ENCODE data around the gene DKK2. TPM values are rescaled to one million over a fixed set of nuclear protein-coding genes. Genes with fewer than 3 reads are reported as not detected.

Gene DKK2
- total and polyA plus RNA-seq, 2 of the 13 experiments (the other 11 are each of a cell fraction or from before 2014, with no cell fraction given), result not detected

DNA sequence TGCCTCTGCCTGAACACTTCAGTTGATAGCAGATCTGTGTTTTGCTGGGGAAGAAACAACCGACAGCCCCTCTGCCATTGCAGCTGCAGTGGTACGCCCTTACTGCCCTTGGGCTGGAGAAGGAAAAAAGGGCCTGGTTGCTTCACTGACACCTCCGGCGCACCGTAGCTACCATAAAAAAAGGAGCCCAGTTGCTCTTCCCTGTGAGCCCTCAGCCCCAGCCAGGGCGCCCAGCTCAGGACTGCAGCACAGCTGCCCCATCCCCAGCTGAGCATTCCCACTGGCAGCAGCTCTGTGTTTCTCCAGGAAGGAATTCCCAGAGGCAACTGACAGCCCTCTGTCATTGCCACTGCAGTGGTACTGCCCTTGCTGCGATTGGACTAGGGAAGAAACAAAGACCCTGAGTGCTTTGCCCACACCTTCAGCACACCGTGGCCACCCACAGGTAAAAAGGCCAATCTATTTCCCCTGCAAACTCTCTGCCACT, 142.7 kb downstream of the DKK2 start (continued):
- TF ChIP-seq FOXJ3 (CRISPR knock-in tag; IDR thresholded peaks at IDR 0.05; ENCODE audit: borderline replicate concordance) (no peak), CBX5 (CRISPR knock-in tag; IDR thresholded peaks at IDR 0.05; ENCODE audit: borderline replicate concordance) (no peak)

DNA sequence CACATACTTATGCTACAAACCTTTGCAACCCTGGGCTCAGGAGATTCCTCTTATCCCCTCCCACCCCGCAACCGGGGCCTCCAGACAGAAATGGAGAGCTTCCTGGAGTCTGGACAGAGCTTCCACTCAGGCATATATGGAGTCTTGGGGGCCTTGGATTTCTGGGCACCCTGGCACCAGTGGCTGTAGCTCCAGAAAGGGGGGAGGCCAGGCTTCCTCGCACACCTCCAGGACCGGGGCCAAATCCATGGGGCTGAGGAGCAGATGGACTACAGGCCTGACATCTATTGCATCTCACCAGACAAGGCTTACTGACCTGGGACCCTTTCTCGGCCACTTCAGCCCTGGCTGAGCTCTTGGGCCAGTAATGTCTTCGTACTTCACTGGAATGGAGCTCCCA, 143.3 kb downstream of the DKK2 start:
- FAIRE-seq, result no peak
- Histone ChIP-seq H3K79me2 (ENCODE audit: insufficient read depth, low read length) (no peaks in the 10 kb centered on the region), H3K27ac (ENCODE audit: extremely low read length, insufficient read depth, low read length) (no peak overlapping the region), H4K20me1 (ENCODE audit: insufficient read depth, low read length) (no peaks in the 10 kb centered on the region), H3K9ac (ENCODE audit: insufficient read depth, low read depth, low read length) (no peak overlapping the region), H3K4me1 (ENCODE audit: insufficient read depth, low read length) (no peaks in the 10 kb centered on the region), H3K27me3 (ENCODE audit: control insufficient read depth in 1 of 2, insufficient read depth in 2 of 2, low read length in 2 of 2) (no peaks in the 10 kb centered on the region; a peak in 1 of 5 replicates), H2AFZ (ENCODE audit: low read length) (no peak overlapping the region), H3K9me3 (ENCODE audit: low read length) (no peaks in the 10 kb centered on the region), H3K36me3 (replicated peaks in 1 of 2; ENCODE audit: control insufficient read depth in 1 of 2, insufficient read depth in 2 of 2, low read length in 2 of 2) (no peaks in the 10 kb centered on the region), H3K4me3 (replicated peaks in 1 of 3; ENCODE audit: insufficient read depth in 1 of 3, low read depth in 2 of 3, low read length in 3 of 3) (no peak overlapping the region), H3K4me2 (ENCODE audit: low read depth, low read length) (no peak overlapping the region)
- intact Hi-C loops (cut with micrococcal nuclease; ENCODE audit: unreplicated experiment), result no loop called here
- ChIA-PET CTCF (ENCODE audit: low intra/inter-chr PET ratio, low total read pairs) (no interaction called here), POLR2A (no interaction called here)
- no TSS peak for BruUV-seq (replicated peaks)
- no peak for DNase-seq (ENCODE audit: low spot score)
- no peak for ATAC-seq
- in situ Hi-C loops (cut with HindIII; ENCODE audit: extremely low pct_ligation_motif_present, low pct_unique_long_range_greater_than_20kb), result no loop called here
- no peak for TF ChIP-seq SOX13 (IDR thresholded peaks at IDR 0.05)
- TF ChIP-seq SOX13 (CRISPR knock-in tag; conservative IDR thresholded peaks at IDR 0.05 in 1 of 2, IDR thresholded peaks at IDR 0.05 in 1 of 2), result no peak
- no peak for TF ChIP-seq ZNF839 (CRISPR knock-in tag; IDR thresholded peaks at IDR 0.05; ENCODE audit: borderline replicate concordance)
- no peak for TF ChIP-seq SAFB2 (CRISPR knock-in tag; IDR thresholded peaks at IDR 0.05; ENCODE audit: borderline replicate concordance, low read depth)
- TF ChIP-seq KMT2B (CRISPR knock-in tag; IDR thresholded peaks at IDR 0.05), result no peak
- TF ChIP-seq, protein P1, sequence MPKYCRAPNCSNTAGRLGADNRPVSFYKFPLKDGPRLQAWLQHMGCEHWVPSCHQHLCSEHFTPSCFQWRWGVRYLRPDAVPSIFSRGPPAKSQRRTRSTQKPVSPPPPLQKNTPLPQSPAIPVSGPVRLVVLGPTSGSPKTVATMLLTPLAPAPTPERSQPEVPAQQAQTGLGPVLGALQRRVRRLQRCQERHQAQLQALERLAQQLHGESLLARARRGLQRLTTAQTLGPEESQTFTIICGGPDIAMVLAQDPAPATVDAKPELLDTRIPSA (CRISPR knock-in tag; IDR thresholded peaks at IDR 0.05; ENCODE audit: borderline replicate concordance), result no peak
- WGBS (ENCODE audit: low lambda C conversion rate), result 45% methylated on average over 3 of the region's 6 CpGs
